Stomach (tissue), 4 donors: Measurements from ENCODE around the gene PRDM16.

Source experiments
- EP300 ChIP-seq: sonication (generic); formaldehyde crosslinking; IDR thresholded peaks from one replicate; pipeline ENCODE4 v1.6.1; 2017; ENCODE audit warnings: antibody characterized with exemption
- POLR2A ChIP-seq, 4 donors: fragments of 450-650 bp; IDR thresholded peaks; one replicate each; pipeline ENCODE4 v1.6.1; 2016; ENCODE audit warnings: antibody characterized with exemption in 4 of 4, control low read depth in 2 of 4, mild to moderate bottlenecking in 1 of 4, moderate library complexity in 1 of 4
- POLR2AphosphoS5 ChIP-seq, 3 donors: sonication (generic); formaldehyde crosslinking; IDR thresholded peaks; one replicate each; pipeline ENCODE4 v1.6.1; 2016; ENCODE audit warnings: antibody characterized with exemption in 3 of 3
- TF ChIP-seq, protein P1 (sequence below), 7 experiments: fragments of 450-650 bp in 4 of 7; fragments of 200-600 bp in 3 of 7; sonication (generic) in 3 of 7; IDR thresholded peaks; one replicate each; pipeline ENCODE4 v1.5.1; 2016 to 2019; ENCODE audit warnings: antibody characterized with exemption in 7 of 7, control low read depth in 2 of 7, mild to moderate bottlenecking in 1 of 7

DNA sequence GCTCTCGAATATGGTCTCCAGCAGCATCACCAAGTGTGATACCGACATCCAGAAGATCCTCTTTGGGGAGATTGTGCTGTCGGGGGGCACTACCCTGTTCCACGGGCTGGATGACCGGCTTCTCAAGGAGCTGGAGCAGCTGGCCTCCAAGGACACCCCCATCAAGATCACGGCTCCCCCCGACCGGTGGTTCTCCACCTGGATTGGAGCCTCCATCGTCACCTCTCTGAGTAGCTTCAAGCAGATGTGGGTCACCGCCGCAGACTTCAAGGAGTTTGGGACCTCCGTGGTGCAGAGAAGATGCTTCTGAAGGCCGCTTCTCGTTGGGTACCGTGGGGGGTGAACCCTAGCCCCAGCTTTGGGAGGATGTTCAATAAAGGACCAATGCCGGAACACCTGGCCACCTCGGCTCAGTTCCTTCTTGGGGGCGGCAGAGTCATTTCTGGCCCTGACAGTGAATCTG is 46.5 kb upstream of the PRDM16 start:
- no peak for TF ChIP-seq POLR2A (IDR thresholded peaks at IDR 0.05)
- TF ChIP-seq, protein P1, sequence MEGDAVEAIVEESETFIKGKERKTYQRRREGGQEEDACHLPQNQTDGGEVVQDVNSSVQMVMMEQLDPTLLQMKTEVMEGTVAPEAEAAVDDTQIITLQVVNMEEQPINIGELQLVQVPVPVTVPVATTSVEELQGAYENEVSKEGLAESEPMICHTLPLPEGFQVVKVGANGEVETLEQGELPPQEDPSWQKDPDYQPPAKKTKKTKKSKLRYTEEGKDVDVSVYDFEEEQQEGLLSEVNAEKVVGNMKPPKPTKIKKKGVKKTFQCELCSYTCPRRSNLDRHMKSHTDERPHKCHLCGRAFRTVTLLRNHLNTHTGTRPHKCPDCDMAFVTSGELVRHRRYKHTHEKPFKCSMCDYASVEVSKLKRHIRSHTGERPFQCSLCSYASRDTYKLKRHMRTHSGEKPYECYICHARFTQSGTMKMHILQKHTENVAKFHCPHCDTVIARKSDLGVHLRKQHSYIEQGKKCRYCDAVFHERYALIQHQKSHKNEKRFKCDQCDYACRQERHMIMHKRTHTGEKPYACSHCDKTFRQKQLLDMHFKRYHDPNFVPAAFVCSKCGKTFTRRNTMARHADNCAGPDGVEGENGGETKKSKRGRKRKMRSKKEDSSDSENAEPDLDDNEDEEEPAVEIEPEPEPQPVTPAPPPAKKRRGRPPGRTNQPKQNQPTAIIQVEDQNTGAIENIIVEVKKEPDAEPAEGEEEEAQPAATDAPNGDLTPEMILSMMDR (IDR thresholded peaks at IDR 0.05) = no peak
- TF ChIP-seq POLR2AphosphoS5 (IDR thresholded peaks at IDR 0.05) = no peak
- TF ChIP-seq EP300 = no peak
